RWPE1 (cell line): ENCODE results near the gene MACC1.
"Not testable (repeated sequence)": the region's sequence is repeated elsewhere in the genome, so short reads cannot be mapped to it uniquely, and the experiment has no call there.

ENCODE experiments used
- CTCF ChIA-PET: fragments of 350-600 bp; sonication (Branson Sonifier 250); formaldehyde crosslinking; extraction: SDS; loops from one replicate; lab custom pipeline; 2021; lab: Yijun Ruan, JAX
- POLR2A ChIA-PET: fragments of 400-600 bp; formaldehyde crosslinking; extraction: SDS; loops from one replicate; lab custom pipeline; 2020; ENCODE audit warnings: antibody characterized with exemption; ENCODE audit not compliant: low non-redundant PET; lab: Yijun Ruan, JAX
- DNase-seq: peaks from one replicate; pipeline ENCODE4 v3.0.0; 2012; ENCODE audit warnings: low spot score
- H3K27ac ChIP-seq: fragments of 450-650 bp; 2 replicates; pipeline ENCODE4 v1.5.1; 2017
- CTCF ChIP-seq: fragments of 450-650 bp; conservative IDR thresholded peaks from 2 replicates; pipeline ENCODE4 v1.5.1; 2017; ENCODE audit warnings: low read depth, mild to moderate bottlenecking

Gene MACC1

GRCh38 chr7:20121404-20121803 is 95.8 kb downstream of the MACC1 start:
- H3K27ac ChIP-seq, result no peak overlapping the region
- no peak for DNase-seq
- POLR2A ChIA-PET, result no interaction called here
- no peak for TF ChIP-seq CTCF
- CTCF ChIA-PET, result no interaction called here

GRCh38 chr7:20120611-20121168 is 96.5 kb downstream of the MACC1 start:
- CTCF ChIA-PET, POLR2A ChIA-PET, H3K27ac ChIP-seq, DNase-seq: not testable (repeated sequence)

GRCh38 chr7:20116869-20117268 is 100.3 kb downstream of the MACC1 start:
- no peak overlapping the region for H3K27ac ChIP-seq
- POLR2A ChIA-PET, result no interaction called here
- no peak for TF ChIP-seq CTCF
- DNase-seq, result no peak
- CTCF ChIA-PET, result interaction anchor here (0.7 kb wide), 1 partner anchor 144 kb away, joined by 3 read pairs; no protein-coding TSS in a partner anchor

GRCh38 chr7:20114468-20114867 is 102.7 kb downstream of the MACC1 start:
- no peak overlapping the region for H3K27ac ChIP-seq
- ChIA-PET POLR2A (no interaction called here), CTCF (no interaction called here)
- no peak for DNase-seq
- TF ChIP-seq CTCF, result no peak

DNA sequence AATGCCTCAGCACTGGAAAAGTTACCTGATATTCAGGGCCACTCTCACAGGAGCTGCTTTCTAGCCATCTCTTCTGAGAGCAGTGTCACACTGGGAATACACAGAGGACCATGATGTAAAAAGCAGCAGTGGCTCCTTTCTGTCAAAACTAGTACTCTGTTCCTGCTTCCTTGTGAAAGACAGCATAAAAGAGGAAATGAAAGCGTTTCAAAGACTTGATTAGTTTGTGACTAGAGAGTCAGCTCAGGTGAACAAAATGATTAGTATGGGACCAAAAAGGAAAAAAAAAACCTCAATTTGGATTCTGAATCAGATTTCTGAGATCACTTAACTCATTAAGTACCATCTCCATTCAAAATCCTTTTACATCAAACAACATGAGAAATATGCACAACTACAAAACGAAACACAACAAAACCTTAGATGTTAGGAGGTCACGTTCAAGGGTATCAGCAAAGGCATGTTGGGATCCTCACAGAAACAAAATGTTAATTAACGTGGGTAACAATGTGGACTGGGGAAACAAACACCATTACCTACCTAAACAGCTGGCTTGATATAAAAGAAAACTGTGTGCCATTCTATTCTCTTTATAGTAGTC is 103.7 kb downstream of the MACC1 start:
- no peak for DNase-seq
- no peak for TF ChIP-seq CTCF
- POLR2A ChIA-PET, result no interaction called here
- H3K27ac ChIP-seq, result no peak overlapping the region
- CTCF ChIA-PET, result interaction anchor here (0.7 kb wide), 1 partner anchor 203 kb away, joined by 3 read pairs; no protein-coding TSS in a partner anchor

DNA sequence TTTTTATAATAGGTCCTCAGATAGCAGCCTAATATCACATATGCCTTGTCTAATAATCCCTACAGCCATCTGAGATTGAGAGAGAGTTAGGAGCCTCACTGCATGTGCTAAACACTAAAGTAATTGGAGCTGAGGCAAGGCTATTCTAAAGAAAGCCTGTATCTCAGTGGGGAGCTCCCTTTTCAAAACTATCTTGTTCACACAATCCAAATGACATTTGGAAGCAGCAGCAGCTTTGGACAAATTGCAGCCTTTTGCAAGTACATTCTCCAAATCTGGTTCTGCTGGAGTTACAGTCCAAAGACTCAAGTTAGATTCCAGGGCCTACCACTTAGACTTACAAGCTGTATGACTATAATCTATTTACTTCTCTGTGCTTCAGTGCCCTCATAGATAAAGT is 104.5 kb downstream of the MACC1 start:
- DNase-seq, result no peak
- ChIA-PET POLR2A (no interaction called here), CTCF (interaction anchor here (0.6 kb wide), 1 partner anchor 49 kb away, joined by 4 read pairs; no protein-coding TSS in a partner anchor)
- H3K27ac ChIP-seq, result no peak overlapping the region
- TF ChIP-seq CTCF, result no peak

- TF ChIP-seq CTCF, result no peak
- ChIA-PET CTCF (no interaction called here), POLR2A (no interaction called here)
Measured at GRCh38 chr7:20111821-20112542, 105.2 kb downstream of the MACC1 start.

More at GRCh38 chr7:20111821-20112542, 105.2 kb downstream of the MACC1 start:
- H3K27ac ChIP-seq, result no peak overlapping the region
- DNase-seq, result no peak
